Activated CD4-positive, alpha-beta T cell treated with anti-CD3 and anti-CD28 coated beads, Interleukin-2, amount 10 ng/mL, durations not matched to agents 7 days and 5 days (primary cell): ENCODE results near the gene KRTAP2-3. TPM values are rescaled to one million over a fixed set of nuclear protein-coding genes. Genes with fewer than 3 reads are reported as not detected.
"Not testable (repeated sequence)": the region's sequence is repeated elsewhere in the genome, so short reads cannot be mapped to it uniquely, and the experiment has no call there.

Experiments used
- CTCF ChIA-PET: fragments of 350-600 bp; sonication (Branson Sonifier 250); formaldehyde crosslinking; loops from one replicate; lab custom pipeline; 2021; ENCODE audit warnings: antibody characterized with exemption; lab: Charles Lee
- POLR2A ChIA-PET: fragments of 350-600 bp; sonication (Branson Sonifier 250); formaldehyde crosslinking; loops from one replicate; lab custom pipeline; 2021; ENCODE audit warnings: antibody characterized with exemption; lab: Charles Lee
- DNase-seq: peaks from one replicate; pipeline ENCODE4 v3.0.0-alpha.2; 2020
- H3K27ac Mint-ChIP-seq: one replicate; pipeline ENCODE4 v1.8.0; 2021; ENCODE audit warnings: mild to moderate bottlenecking, moderate library complexity, mixed read lengths
- H3K27me3 Mint-ChIP-seq: one replicate; pipeline ENCODE4 v1.8.0; 2021; ENCODE audit warnings: mixed read lengths
- H3K36me3 Mint-ChIP-seq: one replicate; pipeline ENCODE4 v1.8.0; 2021; ENCODE audit warnings: low read depth, mixed read lengths
- H3K4me1 Mint-ChIP-seq: one replicate; pipeline ENCODE4 v1.8.0; 2021; ENCODE audit warnings: mixed read lengths
- H3K4me3 Mint-ChIP-seq: one replicate; pipeline ENCODE4 v1.8.0; 2021; ENCODE audit warnings: mild to moderate bottlenecking, moderate library complexity, mixed read lengths
- H3K9me3 Mint-ChIP-seq: one replicate; pipeline ENCODE4 v1.8.0; 2021; ENCODE audit warnings: mixed read lengths
- total RNA-seq, 2 experiments: library from RNA; stranded (reverse); gene quantifications; one replicate each; pipeline ENCODE4 v1.2.3, GENCODE V29; 2021

The KRTAP2-3 gene
- total RNA-seq, 2 experiments from 2014 or later = not detected

- Mint-ChIP-seq H3K4me3 (no peak overlapping the region), H3K27ac (no peak overlapping the region), H3K27me3 (peaks cover 27% of the 10 kb centered on the region), H3K36me3 (no peaks in the 10 kb centered on the region), H3K4me1 (no peaks in the 10 kb centered on the region), H3K9me3 (no peaks in the 10 kb centered on the region)
- ChIA-PET POLR2A (no interaction called here), CTCF (no interaction called here)
- no peak for DNase-seq
Observed at GRCh38 chr17:41063449-41063848, 3.5 kb upstream of the KRTAP2-3 start.

- Mint-ChIP-seq H3K4me1 (no peaks in the 10 kb centered on the region), H3K27ac (no peak overlapping the region), H3K4me3 (no peak overlapping the region), H3K27me3 (peaks cover 29% of the 10 kb centered on the region), H3K9me3 (peaks cover 7% of the 10 kb centered on the region), H3K36me3 (no peaks in the 10 kb centered on the region)
- ChIA-PET POLR2A (no interaction called here), CTCF (no interaction called here)
- no peak for DNase-seq
Observed at GRCh38 chr17:41061964-41062363, 2.0 kb upstream of the KRTAP2-3 start.

- POLR2A ChIA-PET, DNase-seq, H3K4me1 Mint-ChIP-seq, H3K36me3 Mint-ChIP-seq, H3K9me3 Mint-ChIP-seq, H3K27ac Mint-ChIP-seq, H3K4me3 Mint-ChIP-seq: not testable (repeated sequence)
- CTCF ChIA-PET = interaction anchor here (0.6 kb wide), 1 partner anchor 347 kb away, joined by 5 read pairs; no protein-coding TSS in a partner anchor
- peaks cover 29% of the 10 kb centered on the region for H3K27me3 Mint-ChIP-seq
Observed at GRCh38 chr17:41059276-41060051, 450 bp downstream of the KRTAP2-3 start.

- Mint-ChIP-seq H3K4me1 (no peaks in the 10 kb centered on the region), H3K36me3 (no peaks in the 10 kb centered on the region), H3K9me3 (peaks cover 7% of the 10 kb centered on the region), H3K4me3 (no peak overlapping the region), H3K27me3 (peaks cover 29% of the 10 kb centered on the region), H3K27ac (no peak overlapping the region)
- CTCF ChIA-PET = interaction anchor here (0.6 kb wide), 1 partner anchor 348 kb away, joined by 5 read pairs; no protein-coding TSS in a partner anchor
- no peak for DNase-seq
- POLR2A ChIA-PET = no interaction called here
Observed at GRCh38 chr17:41058741-41059140, 1.2 kb downstream of the KRTAP2-3 start.

GRCh38 chr17:41057547-41057946 is 2.4 kb downstream of the KRTAP2-3 start:
- Mint-ChIP-seq H3K4me1 (no peaks in the 10 kb centered on the region), H3K36me3 (no peaks in the 10 kb centered on the region), H3K27ac (no peak overlapping the region), H3K4me3 (no peak overlapping the region), H3K27me3 (peaks cover 27% of the 10 kb centered on the region), H3K9me3 (peaks cover 7% of the 10 kb centered on the region)
- POLR2A ChIA-PET = no interaction called here
- DNase-seq = no peak
- CTCF ChIA-PET = no interaction called here

GRCh38 chr17:41055130-41055529 is 4.8 kb downstream of the KRTAP2-3 start, which contains the start of gene KRTAP2-2:
TSS of gene KRTAP2-2 (minus strand) at chr17:41055230. CDS start at chr17:41055211, 19 bp downstream.
- H3K36me3 Mint-ChIP-seq, H3K4me1 Mint-ChIP-seq, H3K27ac Mint-ChIP-seq, H3K9me3 Mint-ChIP-seq, DNase-seq, POLR2A ChIA-PET, CTCF ChIA-PET, H3K4me3 Mint-ChIP-seq: not testable (repeated sequence)
- H3K27me3 Mint-ChIP-seq = peaks cover 13% of the 10 kb centered on the region

- POLR2A ChIA-PET, H3K36me3 Mint-ChIP-seq, H3K27ac Mint-ChIP-seq, DNase-seq, H3K4me3 Mint-ChIP-seq, CTCF ChIA-PET, H3K4me1 Mint-ChIP-seq, H3K9me3 Mint-ChIP-seq: not testable (repeated sequence)
- H3K27me3 Mint-ChIP-seq = peaks cover 11% of the 10 kb centered on the region
Observed at GRCh38 chr17:41054556-41054955, 5.4 kb downstream of the KRTAP2-3 start.

GRCh38 chr17:41054025-41054424 is 5.9 kb downstream of the KRTAP2-3 start:
- H3K4me3 Mint-ChIP-seq = no peak overlapping the region

GRCh38 chr17:41052566-41052965 is 7.3 kb downstream of the KRTAP2-3 start:
- ChIA-PET CTCF (no interaction called here), POLR2A (no interaction called here)
- peaks cover 9% of the 10 kb centered on the region for H3K27me3 Mint-ChIP-seq
- no peak overlapping the region for H3K4me3 Mint-ChIP-seq
- H3K36me3 Mint-ChIP-seq = no peaks in the 10 kb centered on the region
- DNase-seq = no peak
- no peak overlapping the region for H3K27ac Mint-ChIP-seq
- no peaks in the 10 kb centered on the region for H3K4me1 Mint-ChIP-seq
- H3K9me3 Mint-ChIP-seq = peaks cover 5% of the 10 kb centered on the region

More at GRCh38 chr17:41054025-41054424, 5.9 kb downstream of the KRTAP2-3 start:
- Mint-ChIP-seq H3K27me3 (peaks cover 8% of the 10 kb centered on the region), H3K4me1 (no peaks in the 10 kb centered on the region), H3K27ac (no peak overlapping the region), H3K36me3 (no peaks in the 10 kb centered on the region), H3K9me3 (peaks cover 7% of the 10 kb centered on the region)
- no peak for DNase-seq
- ChIA-PET POLR2A (no interaction called here), CTCF (no interaction called here)

- DNase-seq = no peak
- Mint-ChIP-seq H3K27me3 (peaks cover 17% of the 10 kb centered on the region), H3K36me3 (no peaks in the 10 kb centered on the region), H3K27ac (no peak overlapping the region), H3K4me1 (peaks cover 1% of the 10 kb centered on the region), H3K9me3 (peaks cover 2% of the 10 kb centered on the region), H3K4me3 (no peak overlapping the region)
- POLR2A ChIA-PET = no interaction called here
- CTCF ChIA-PET = no interaction called here
Observed at GRCh38 chr17:41049110-41049509, 10.8 kb downstream of the KRTAP2-3 start.

- Mint-ChIP-seq H3K36me3 (no peaks in the 10 kb centered on the region), H3K4me1 (peaks cover 1% of the 10 kb centered on the region)
Observed at GRCh38 chr17:41048441-41048840, 11.5 kb downstream of the KRTAP2-3 start.

GRCh38 chr17:41046735-41047465 is 13.0 kb downstream of the KRTAP2-3 start, which contains the start of gene KRTAP2-1:
TSS of gene KRTAP2-1 (minus strand) at chr17:41047316. CDS start at chr17:41047267, 49 bp downstream.
- peaks cover 16% of the 10 kb centered on the region for H3K27me3 Mint-ChIP-seq
- CTCF ChIA-PET = not testable (repeated sequence)

More at GRCh38 chr17:41048441-41048840, 11.5 kb downstream of the KRTAP2-3 start:
- Mint-ChIP-seq H3K27ac (no peak overlapping the region), H3K9me3 (peaks cover 3% of the 10 kb centered on the region), H3K27me3 (peaks cover 17% of the 10 kb centered on the region), H3K4me3 (no peak overlapping the region)
- ChIA-PET POLR2A (no interaction called here), CTCF (no interaction called here)
- DNase-seq = no peak

GRCh38 chr17:41042953-41043352 is 17.0 kb downstream of the KRTAP2-3 start:
- Mint-ChIP-seq H3K9me3 (peaks cover 4% of the 10 kb centered on the region), H3K4me1 (peaks cover 1% of the 10 kb centered on the region), H3K4me3 (no peak overlapping the region), H3K27ac (no peak overlapping the region), H3K27me3 (peaks cover 14% of the 10 kb centered on the region), H3K36me3 (no peaks in the 10 kb centered on the region)
- DNase-seq = no peak
- ChIA-PET POLR2A (no interaction called here), CTCF (no interaction called here)

More at GRCh38 chr17:41046735-41047465, 13.0 kb downstream of the KRTAP2-3 start, which contains the start of gene KRTAP2-1:
- H3K4me1 Mint-ChIP-seq, H3K27ac Mint-ChIP-seq, H3K9me3 Mint-ChIP-seq, DNase-seq, H3K4me3 Mint-ChIP-seq, H3K36me3 Mint-ChIP-seq, POLR2A ChIA-PET: not testable (repeated sequence)
